Fibroblast of lung (primary cell): ENCODE measurements around the gene NCR3LG1. TPM values are rescaled to one million over a fixed set of nuclear protein-coding genes. Genes with fewer than 3 reads are reported as not detected.

Experiments
- DNase-seq, 2 donors: peaks; one replicate each; pipeline versions ENCODE4 v3.0.0 to v3.0.0-alpha.2; 2010; ENCODE audit warnings: low read depth in 2 of 2
- H2AFZ ChIP-seq: 2 replicates; pipeline ENCODE4 v1.5.1; 2012; ENCODE audit warnings: low read length, control low read depth, inconsistent platforms
- H3K27ac ChIP-seq: 2 replicates; pipeline ENCODE4 v1.5.1; 2011; ENCODE audit warnings: low read length, control low read depth; ENCODE audit not compliant: insufficient read depth
- H3K27me3 ChIP-seq: 2 replicates; pipeline ENCODE4 v1.5.1; 2011; ENCODE audit warnings: mild to moderate bottlenecking, low read length; ENCODE audit not compliant: control insufficient read depth, insufficient read depth
- H3K36me3 ChIP-seq: 2 replicates; pipeline ENCODE4 v1.5.1; 2011; ENCODE audit warnings: low read length; ENCODE audit not compliant: control insufficient read depth, insufficient read depth
- H3K4me1 ChIP-seq: 2 replicates; pipeline ENCODE4 v1.5.1; 2011; ENCODE audit warnings: low read length; ENCODE audit not compliant: control insufficient read depth, insufficient read depth; ENCODE audit errors: extremely low read depth
- H3K4me2 ChIP-seq: 2 replicates; pipeline ENCODE4 v1.5.1; 2011; ENCODE audit warnings: low read length, control low read depth; ENCODE audit not compliant: insufficient read depth; ENCODE audit errors: extremely low read depth
- H3K4me3 ChIP-seq, 4 experiments: fragments of 200-600 bp in 1 of 4; sonication (generic) in 1 of 4; replicated peaks in 1 of 4; 2 replicates each; pipeline ENCODE4 v1.5.1; 2011 to 2016; ENCODE audit warnings: low read length in 4 of 4, low read depth in 3 of 4, mild to moderate bottlenecking in 3 of 4, control low read depth in 2 of 4, inconsistent platforms in 1 of 4, mixed read lengths in 1 of 4; ENCODE audit not compliant: insufficient read depth in 1 of 4; ENCODE audit errors: control extremely low read depth in 1 of 4
- H3K79me2 ChIP-seq: 2 replicates; pipeline ENCODE4 v1.5.1; 2012; ENCODE audit warnings: mild to moderate bottlenecking, low read length, inconsistent platforms; ENCODE audit not compliant: control insufficient read depth, insufficient read depth
- H3K9ac ChIP-seq: 2 replicates; pipeline ENCODE4 v1.5.1; 2011; ENCODE audit warnings: mild to moderate bottlenecking, low read length, control low read depth; ENCODE audit not compliant: insufficient read depth
- H3K9me3 ChIP-seq: 2 replicates; pipeline ENCODE4 v1.5.1; 2012; ENCODE audit warnings: low read depth, low read length; ENCODE audit not compliant: control insufficient read depth, insufficient read depth
- H4K20me1 ChIP-seq: 2 replicates; pipeline ENCODE4 v1.5.1; 2011; ENCODE audit warnings: low read length; ENCODE audit not compliant: control insufficient read depth, insufficient read depth; ENCODE audit errors: extremely low read depth
- EZH2 ChIP-seq: IDR thresholded peaks from 2 replicates; pipeline ENCODE4 v1.5.1; 2012; ENCODE audit warnings: low read length, control low read depth, mild to moderate bottlenecking; ENCODE audit errors: missing control alignments
- polyA plus RNA-seq, 2 donors: library from polyadenylated mRNA; depleted of rRNA in 1 of 2; stranded (reverse) in 1 of 2; unstranded in 1 of 2; fragments of >200 nt; gene quantifications; 2 replicates each; pipeline ENCODE4 v1.2.1, GENCODE V29; 2011 to 2012; ENCODE audit warnings: missing spikeins in 1 of 2
- total RNA-seq: library from RNA; depleted of rRNA; stranded (reverse); fragments of >200 nt; gene quantifications from 2 replicates; pipeline ENCODE4 v1.2.1, GENCODE V29; 2014
- TF ChIP-seq, protein P1 (sequence below), 2 donors: IDR thresholded peaks in 1 of 2; conservative IDR thresholded peaks in 1 of 2; 1 replicate in 1 of 2; 2 replicates in 1 of 2; pipeline ENCODE4 v1.5.1; 2011 to 2012; ENCODE audit warnings: low read length in 2 of 2, control low read depth in 1 of 2, inconsistent platforms in 1 of 2, low read depth in 1 of 2, mild to moderate bottlenecking in 1 of 2

The NCR3LG1 gene
- total and polyA plus RNA-seq, 2 donors (not counting 1 experiment from before 2014, with no cell fraction given), result 4.5 to 6.0 TPM

DNA sequence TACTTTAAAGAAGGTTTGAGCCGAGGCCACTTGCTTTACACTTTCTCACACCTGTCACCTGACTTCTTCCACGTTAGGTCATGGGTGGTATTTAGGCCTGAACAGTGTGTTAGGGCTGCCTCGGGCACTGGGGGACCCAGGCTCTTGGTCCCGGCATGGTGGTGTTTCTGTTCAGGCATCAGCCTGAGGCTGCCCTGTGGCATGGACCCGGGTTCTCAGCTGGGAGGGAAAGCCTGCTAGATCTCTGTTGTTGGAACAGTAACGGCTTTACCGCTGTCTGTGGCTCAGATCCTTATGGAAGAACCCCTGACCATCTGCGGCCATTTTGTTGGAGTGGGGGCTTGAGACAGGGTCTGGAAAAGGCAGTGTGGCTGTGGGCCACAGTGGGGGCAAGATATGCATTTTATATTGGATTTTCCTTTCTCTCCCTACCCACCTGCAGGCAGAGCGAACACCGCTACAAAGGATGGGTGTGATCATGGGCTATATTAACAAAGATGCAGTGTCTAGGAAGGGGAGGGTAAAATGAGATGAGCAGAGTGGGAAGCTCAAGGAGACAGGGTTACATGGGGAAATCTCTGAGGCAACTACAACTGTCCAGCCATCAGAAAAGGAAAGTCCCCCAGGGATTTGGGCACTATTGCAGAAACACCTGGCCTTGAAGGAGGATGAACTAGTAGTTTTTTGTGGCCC, 38.5 kb downstream of the NCR3LG1 start:
- Histone ChIP-seq H3K4me2 (no peak overlapping the region), H3K27ac (no peak overlapping the region), H3K4me3 (no peak overlapping the region), H4K20me1 (no peaks in the 10 kb centered on the region), H3K4me1 (no peaks in the 10 kb centered on the region), H3K9me3 (no peaks in the 10 kb centered on the region), H3K79me2 (no peaks in the 10 kb centered on the region), H3K36me3 (no peaks in the 10 kb centered on the region), H3K9ac (no peak overlapping the region), H3K27me3 (peaks cover 4% of the 10 kb centered on the region), H2AFZ (no peak overlapping the region)
- no peak for DNase-seq
- no peak for TF ChIP-seq EZH2
- TF ChIP-seq, protein P1, sequence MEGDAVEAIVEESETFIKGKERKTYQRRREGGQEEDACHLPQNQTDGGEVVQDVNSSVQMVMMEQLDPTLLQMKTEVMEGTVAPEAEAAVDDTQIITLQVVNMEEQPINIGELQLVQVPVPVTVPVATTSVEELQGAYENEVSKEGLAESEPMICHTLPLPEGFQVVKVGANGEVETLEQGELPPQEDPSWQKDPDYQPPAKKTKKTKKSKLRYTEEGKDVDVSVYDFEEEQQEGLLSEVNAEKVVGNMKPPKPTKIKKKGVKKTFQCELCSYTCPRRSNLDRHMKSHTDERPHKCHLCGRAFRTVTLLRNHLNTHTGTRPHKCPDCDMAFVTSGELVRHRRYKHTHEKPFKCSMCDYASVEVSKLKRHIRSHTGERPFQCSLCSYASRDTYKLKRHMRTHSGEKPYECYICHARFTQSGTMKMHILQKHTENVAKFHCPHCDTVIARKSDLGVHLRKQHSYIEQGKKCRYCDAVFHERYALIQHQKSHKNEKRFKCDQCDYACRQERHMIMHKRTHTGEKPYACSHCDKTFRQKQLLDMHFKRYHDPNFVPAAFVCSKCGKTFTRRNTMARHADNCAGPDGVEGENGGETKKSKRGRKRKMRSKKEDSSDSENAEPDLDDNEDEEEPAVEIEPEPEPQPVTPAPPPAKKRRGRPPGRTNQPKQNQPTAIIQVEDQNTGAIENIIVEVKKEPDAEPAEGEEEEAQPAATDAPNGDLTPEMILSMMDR (conservative IDR thresholded peaks at IDR 0.05 in 1 of 2, IDR thresholded peaks at IDR 0.05 in 1 of 2; ENCODE audit: low read depth in 1 of 2, low read length in 2 of 2), result no peak

DNA sequence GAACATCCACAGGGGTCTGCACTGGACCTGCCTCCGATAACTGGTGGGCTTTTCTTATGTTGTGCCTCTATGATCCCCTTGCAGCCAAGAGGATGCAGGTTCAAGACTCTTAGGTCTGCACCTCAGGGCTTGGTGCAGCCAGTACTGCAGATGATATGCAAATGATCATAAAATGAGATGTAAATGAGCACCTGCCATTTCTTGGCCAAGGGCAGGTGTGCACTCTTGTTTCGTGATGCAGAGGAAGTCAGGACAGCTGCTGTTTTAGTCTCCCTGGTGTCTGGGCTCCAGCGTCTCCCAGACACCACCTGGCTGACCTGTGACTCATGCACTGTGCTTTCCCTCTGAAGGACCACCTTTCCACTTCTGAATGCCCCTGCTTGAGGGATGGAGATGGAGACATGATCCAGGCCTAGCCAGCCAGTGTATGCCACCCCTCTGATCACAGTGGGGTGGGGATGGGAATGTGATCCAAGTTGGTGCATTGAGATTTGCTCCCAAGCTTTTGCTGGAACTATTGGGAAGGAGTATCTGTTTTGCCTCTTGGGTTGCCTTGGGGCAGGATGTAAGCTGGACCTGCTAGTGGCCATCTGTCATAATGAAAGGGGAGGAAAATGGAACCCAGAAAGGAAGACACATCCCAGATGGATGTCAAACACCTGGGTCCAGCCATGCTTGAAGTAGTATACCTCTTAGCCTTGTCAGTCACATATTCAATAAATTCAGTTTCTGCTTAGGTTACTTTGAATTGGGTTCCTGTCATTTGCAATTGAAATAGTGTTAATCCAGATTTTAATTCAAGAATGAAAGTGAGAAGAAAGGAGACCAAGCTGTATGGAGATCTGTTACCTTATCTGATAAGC, 40.1 kb downstream of the NCR3LG1 start:
- Histone ChIP-seq H2AFZ (no peak overlapping the region), H3K79me2 (no peaks in the 10 kb centered on the region), H4K20me1 (no peaks in the 10 kb centered on the region), H3K27me3 (peaks cover 4% of the 10 kb centered on the region), H3K4me2 (no peak overlapping the region), H3K9me3 (no peaks in the 10 kb centered on the region), H3K4me1 (no peaks in the 10 kb centered on the region), H3K9ac (no peak overlapping the region), H3K4me3 (no peak overlapping the region), H3K27ac (no peak overlapping the region), H3K36me3 (no peaks in the 10 kb centered on the region)
- DNase-seq, result no peak
- no peak for TF ChIP-seq EZH2
- TF ChIP-seq, protein P1 (conservative IDR thresholded peaks at IDR 0.05 in 1 of 2, IDR thresholded peaks at IDR 0.05 in 1 of 2; ENCODE audit: low read depth in 1 of 2, low read length in 2 of 2), result no peak

- H4K20me1 ChIP-seq, result no peaks in the 10 kb centered on the region
- no peaks in the 10 kb centered on the region for H3K79me2 ChIP-seq
- H2AFZ ChIP-seq, result no peak overlapping the region
- DNase-seq, result no peak
- no peaks in the 10 kb centered on the region for H3K9me3 ChIP-seq
- H3K36me3 ChIP-seq, result no peaks in the 10 kb centered on the region
- H3K27ac ChIP-seq, result no peak overlapping the region
- no peak overlapping the region for H3K9ac ChIP-seq
- H3K4me2 ChIP-seq, result no peak overlapping the region
- H3K4me1 ChIP-seq, result no peaks in the 10 kb centered on the region
- peaks cover 4% of the 10 kb centered on the region for H3K27me3 ChIP-seq
- H3K4me3 ChIP-seq, result no peak overlapping the region
- no peak for TF ChIP-seq EZH2
- TF ChIP-seq, protein P1 (conservative IDR thresholded peaks at IDR 0.05 in 1 of 2, IDR thresholded peaks at IDR 0.05 in 1 of 2; ENCODE audit: low read depth in 1 of 2, low read length in 2 of 2), result no peak
Measured at GRCh38 chr11:17392872-17393271, 41.3 kb downstream of the NCR3LG1 start.
